Endothelial cell of umbilical vein (primary cell): ENCODE measurements around the gene TRIM17. TPM values are rescaled to one million over a fixed set of nuclear protein-coding genes. Genes with fewer than 3 reads are reported as not detected.

Source experiments
- BruUV-seq: library from RNA; stranded (reverse); fragments of 400-500 nt; replicated peaks from 2 replicates; lab custom pipeline; 2021; lab: Mats Ljungman, UMichigan
- CTCF ChIA-PET: fragments of 300-600, 350-600 bp; sonication (Branson Sonifier 250); formaldehyde crosslinking; loops from one replicate; lab custom pipeline; 2021; ENCODE audit warnings: antibody characterized with exemption, inconsistent platforms; lab: Charles Lee
- POLR2A ChIA-PET: fragments of 300-600, 350-600 bp; sonication (Branson Sonifier 250); formaldehyde crosslinking; loops from one replicate; lab custom pipeline; 2021; ENCODE audit warnings: antibody characterized with exemption, inconsistent platforms; lab: Charles Lee
- DNase-seq: peaks from one replicate; pipeline ENCODE4 v3.0.0-alpha.2; 2011; ENCODE audit warnings: low read depth, low spot score
- FAIRE-seq: peaks from 2 replicates; lab custom pipeline; 2011; peaks lifted over from hg19 to GRCh38; lab: Jason Lieb, UNC
- H2AFZ ChIP-seq: 2 replicates; pipeline ENCODE4 v1.6.0; 2012; ENCODE audit warnings: low read depth, low read length, control low read depth, inconsistent platforms
- H3K27ac ChIP-seq: 2 replicates; pipeline ENCODE4 v1.5.1; 2011; ENCODE audit warnings: low read depth, mild to moderate bottlenecking, control low read depth, low read length, moderate library complexity; ENCODE audit not compliant: insufficient read depth
- H3K27me3 ChIP-seq, 2 experiments: 2 replicates each; pipeline versions ENCODE4 v1.6.0 to v1.6.1; 2011; ENCODE audit warnings: low read length in 2 of 2, mixed read lengths in 1 of 2; ENCODE audit not compliant: control insufficient read depth in 2 of 2, insufficient read depth in 2 of 2
- H3K36me3 ChIP-seq, 2 experiments: 2 replicates in 1 of 2; 3 replicates in 1 of 2; pipeline ENCODE4 v1.5.1; 2011; ENCODE audit warnings: low read length in 2 of 2, mild to moderate bottlenecking in 1 of 2, moderate library complexity in 1 of 2; ENCODE audit not compliant: control insufficient read depth in 2 of 2, insufficient read depth in 2 of 2; ENCODE audit errors: extremely low read depth in 1 of 2
- H3K4me1 ChIP-seq: 3 replicates; pipeline ENCODE4 v1.5.1; 2011; ENCODE audit warnings: mild to moderate bottlenecking, low read length; ENCODE audit not compliant: control insufficient read depth, insufficient read depth; ENCODE audit errors: extremely low read depth
- H3K4me2 ChIP-seq: 2 replicates; pipeline ENCODE4 v1.6.1; 2011; ENCODE audit warnings: low read length, control low read depth, mixed read lengths; ENCODE audit not compliant: insufficient read depth
- H3K4me3 ChIP-seq, 3 experiments: fragments of 200-600 bp in 1 of 3; sonication (generic), shearing (Covaris generic) in 1 of 3; replicated peaks in 1 of 3; 2 replicates each; pipeline ENCODE4 v1.5.1; 2011 to 2016; ENCODE audit warnings: control low read depth in 3 of 3, low read length in 3 of 3, mild to moderate bottlenecking in 2 of 3, inconsistent platforms in 1 of 3, low read depth in 1 of 3, moderate library complexity in 1 of 3; ENCODE audit not compliant: insufficient read depth in 1 of 3
- H3K79me2 ChIP-seq: 2 replicates; pipeline ENCODE4 v1.6.0; 2012; ENCODE audit warnings: low read length, inconsistent platforms; ENCODE audit not compliant: control insufficient read depth, insufficient read depth
- H3K9ac ChIP-seq: replicated peaks from 2 replicates; pipeline ENCODE3; 2011; ENCODE audit warnings: low read length, control low read depth; ENCODE audit not compliant: insufficient read depth; ENCODE audit errors: extremely low read depth
- H3K9me1 ChIP-seq: replicated peaks from 3 replicates; pipeline ENCODE4 v1.6.0; 2011; ENCODE audit warnings: mild to moderate bottlenecking, low read length; ENCODE audit not compliant: control insufficient read depth, insufficient read depth; ENCODE audit errors: extremely low read depth
- H3K9me3 ChIP-seq: replicated peaks from 2 replicates; pipeline ENCODE4 v1.5.1; 2012; ENCODE audit warnings: low read length, inconsistent platforms; ENCODE audit not compliant: control insufficient read depth, insufficient read depth
- H4K20me1 ChIP-seq: replicated peaks from 2 replicates; pipeline ENCODE3; 2011; ENCODE audit warnings: mild to moderate bottlenecking, low read length; ENCODE audit not compliant: control insufficient read depth, insufficient read depth; ENCODE audit errors: extremely low read depth
- CTCF ChIP-seq, 2 donors: IDR thresholded peaks; 1 replicate in 1 of 2; 2 replicates in 1 of 2; pipeline ENCODE4 v1.5.1; 2011; ENCODE audit warnings: low read length in 2 of 2, mild to moderate bottlenecking in 2 of 2, moderate library complexity in 2 of 2, control low read depth in 1 of 2, inconsistent platforms in 1 of 2, low read depth in 1 of 2; ENCODE audit not compliant: insufficient read depth in 1 of 2; ENCODE audit errors: extremely low read depth in 1 of 2
- EZH2 ChIP-seq: IDR thresholded peaks from 2 replicates; pipeline ENCODE4 v1.6.1; 2012; ENCODE audit warnings: borderline replicate concordance, low read depth, mild to moderate bottlenecking, moderate library complexity, low read length, inconsistent platforms; ENCODE audit not compliant: severe bottlenecking
- FOS ChIP-seq: IDR thresholded peaks from 2 replicates; pipeline ENCODE4 v1.6.1; 2011; ENCODE audit warnings: mild to moderate bottlenecking, low read length, moderate library complexity, borderline replicate concordance; ENCODE audit not compliant: insufficient read depth
- GATA2 ChIP-seq: IDR thresholded peaks from 2 replicates; pipeline ENCODE4 v1.7.0; 2011; ENCODE audit warnings: low read depth, mild to moderate bottlenecking, moderate library complexity, mixed read lengths, low read length; ENCODE audit not compliant: insufficient read length, insufficient read depth
- JUN ChIP-seq: IDR thresholded peaks from 2 replicates; pipeline ENCODE4 v1.6.1; 2011; ENCODE audit warnings: borderline replicate concordance, low read depth; ENCODE audit not compliant: insufficient read length, insufficient read depth
- MAX ChIP-seq: IDR thresholded peaks from 2 replicates; pipeline ENCODE4 v1.6.1; 2011; ENCODE audit not compliant: insufficient read depth, insufficient read length
- MYC ChIP-seq: IDR thresholded peaks from one replicate; pipeline ENCODE4 v1.6.1; 2011; ENCODE audit warnings: mild to moderate bottlenecking, low read depth, low read length
- POLR2A ChIP-seq: IDR thresholded peaks from 2 replicates; pipeline ENCODE4 v1.6.1; 2012; ENCODE audit warnings: low read depth, mild to moderate bottlenecking, control low read depth, low read length
- POLR2AphosphoS5 ChIP-seq: IDR thresholded peaks from 2 replicates; pipeline ENCODE4 v1.6.1; 2012; ENCODE audit warnings: low read depth, mild to moderate bottlenecking, control low read depth, low read length, moderate library complexity; ENCODE audit not compliant: insufficient read depth
- dilution Hi-C: fragments of 300-500 bp; cut with MboI; formaldehyde crosslinking; loops from one replicate; pipeline ENCODE4 v1.15.0; 2019; ENCODE audit warnings: low sequenced_read_pairs; ENCODE audit not compliant: extremely low pct_ligation_motif_present
- intact Hi-C: fragments of 100-400 bp; cut with micrococcal nuclease; formaldehyde crosslinking; loops from one replicate; pipeline ENCODE4 v1.10.0; 2022
- polyA plus RNA-seq, 4 experiments: library from polyadenylated mRNA; depleted of rRNA in 3 of 4; stranded (reverse) in 3 of 4; unstranded in 1 of 4; fragments of >200 nt; gene quantifications; 2 replicates each; pipeline versions ENCODE4 v1.2.1 to v1.2.3, GENCODE V29; 2011 to 2012; ENCODE audit warnings: missing spikeins in 1 of 4
- total RNA-seq: library from RNA; stranded (reverse); gene quantifications from 2 replicates; pipeline ENCODE4 v1.2.3, GENCODE V29; 2021

The TRIM17 gene
- total and polyA plus RNA-seq, 2 donors (not counting 3 experiments of a cell fraction or from before 2014, with no cell fraction given) = not detected

DNA sequence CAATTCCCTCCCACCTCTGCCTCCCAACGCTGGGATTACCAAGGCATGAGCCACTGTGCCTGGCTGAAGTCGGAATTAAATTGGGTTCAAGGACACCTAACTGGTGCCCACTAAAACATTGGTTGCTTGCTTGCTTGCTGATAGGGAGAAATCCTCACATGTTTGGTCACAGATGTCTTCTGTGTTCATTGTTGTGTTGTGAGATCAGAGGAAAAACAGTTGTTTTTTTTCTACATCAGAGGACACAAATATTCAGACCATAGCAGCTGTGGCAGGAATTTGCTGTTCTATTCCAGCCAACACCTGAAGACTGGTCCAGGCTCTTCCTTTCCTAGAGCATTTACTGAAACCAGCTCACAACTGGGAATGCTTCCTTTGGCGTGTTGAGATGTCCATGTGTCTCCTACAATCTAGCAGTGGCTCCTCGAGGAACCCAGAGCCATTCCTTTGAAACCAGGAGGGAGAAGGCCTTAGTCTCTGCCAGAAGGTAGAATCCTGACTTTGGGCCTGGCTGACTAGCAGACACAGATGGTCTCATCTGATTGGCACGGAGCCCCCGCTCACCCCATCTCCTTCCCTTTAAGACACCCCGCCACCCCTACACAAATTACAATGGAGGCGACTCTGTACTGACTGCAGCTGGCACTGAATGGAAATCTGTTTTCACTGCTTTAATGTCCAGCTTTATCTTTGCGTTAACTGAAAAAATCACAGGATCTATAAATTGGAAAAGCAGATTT, 24.3 kb upstream of the TRIM17 start:
- dilution Hi-C loops (no loop called here), intact Hi-C loops (no loop called here)
- Histone ChIP-seq H3K27me3 (peaks cover 11 to 25% of the 10 kb centered on the region in 2 experiments), H3K9ac (no peak overlapping the region), H3K36me3 (no peaks in the 10 kb centered on the region), H3K4me1 (no peaks in the 10 kb centered on the region), H3K4me3 (no peak overlapping the region), H3K4me2 (no peak overlapping the region), H3K27ac (no peak overlapping the region), H3K79me2 (no peaks in the 10 kb centered on the region), H3K9me1 (no peaks in the 10 kb centered on the region), H2AFZ (no peak overlapping the region), H4K20me1 (no peaks in the 10 kb centered on the region), H3K9me3 (no peaks in the 10 kb centered on the region)
- TF ChIP-seq JUN (no peak), EZH2 (no peak), MYC (no peak), CTCF (IDR thresholded peaks at IDR 0.05; ENCODE audit: extremely low read depth in 1 of 2, insufficient read depth in 1 of 2, low read depth in 1 of 2, low read length in 2 of 2) (no peak), POLR2A (no peak), GATA2 (no peak), POLR2AphosphoS5 (no peak), FOS (no peak), MAX (no peak)
- no peak for FAIRE-seq
- CTCF ChIA-PET = interaction anchor here (0.7 kb wide), 1 partner anchor 17 kb away, joined by 3 read pairs; a partner anchor contains a TSS
- no peak for DNase-seq
- POLR2A ChIA-PET = no interaction called here
- BruUV-seq = no TSS peak
